ENCODE measurements around the gene SLFN13.
"Not testable (repeated sequence)": the region's sequence is repeated elsewhere in the genome, so short reads cannot be mapped to it uniquely, and the experiment has no call there.

Gene SLFN13

GRCh38 chr17:35454035-35454434, 5.5 kb upstream of the SLFN13 start:
- H3K36me3 ChIP-seq (ENCODE audit: insufficient read depth, low read length); H3K9me3 ChIP-seq (ENCODE audit: control insufficient read depth, insufficient read depth, low read length); H3K4me1 ChIP-seq (ENCODE audit: insufficient read depth, low read length); H3K9ac ChIP-seq (ENCODE audit: low read depth, low read length): not testable (repeated sequence)

- Histone ChIP-seq H3K36me3 (ENCODE audit: insufficient read depth, low read length) (no peaks in the 10 kb centered on the region), H3K9ac (ENCODE audit: low read depth, low read length) (no peak overlapping the region), H3K4me1 (ENCODE audit: insufficient read depth, low read length) (no peaks in the 10 kb centered on the region), H3K9me3 (ENCODE audit: control insufficient read depth, insufficient read depth, low read length) (no peaks in the 10 kb centered on the region)
Measured at GRCh38 chr17:35453171-35453570, 4.6 kb upstream of the SLFN13 start.

GRCh38 chr17:35449371-35449931, 885 bp upstream of the SLFN13 start:
- no peaks in the 10 kb centered on the region for H3K9me3 ChIP-seq (ENCODE audit: control insufficient read depth, insufficient read depth, low read length)
- H3K4me1 ChIP-seq (ENCODE audit: insufficient read depth, low read length), result peaks cover 10% of the 10 kb centered on the region
- H3K9ac ChIP-seq (ENCODE audit: low read depth, low read length), result peak overlapping the region; percentile 73; the same call in 1 of the 2 replicates
- no peaks in the 10 kb centered on the region; the same call in 1 of the 2 replicates for H3K36me3 ChIP-seq (ENCODE audit: insufficient read depth, low read length)

- no peaks in the 10 kb centered on the region for H3K9me3 ChIP-seq (ENCODE audit: control insufficient read depth, insufficient read depth, low read length)
- H3K9ac ChIP-seq (ENCODE audit: low read depth, low read length), result peak overlapping the region; percentile 73; the same call in 1 of the 2 replicates
- H3K4me1 ChIP-seq (ENCODE audit: insufficient read depth, low read length), result peaks cover 10% of the 10 kb centered on the region
- H3K36me3 ChIP-seq (ENCODE audit: insufficient read depth, low read length), result no peaks in the 10 kb centered on the region; the same call in 1 of the 2 replicates
Measured at GRCh38 chr17:35448899-35449227, 297 bp upstream of the SLFN13 start.

- Histone ChIP-seq H3K4me1 (ENCODE audit: insufficient read depth, low read length) (peaks cover 10% of the 10 kb centered on the region), H3K36me3 (ENCODE audit: insufficient read depth, low read length) (no peaks in the 10 kb centered on the region; the same call in 1 of the 2 replicates), H3K9ac (ENCODE audit: low read depth, low read length) (peak overlapping the region; percentile 73), H3K9me3 (ENCODE audit: control insufficient read depth, insufficient read depth, low read length) (no peaks in the 10 kb centered on the region)
Measured at GRCh38 chr17:35447499-35447898, 1.1 kb downstream of the SLFN13 start.

- Histone ChIP-seq H3K4me1 (ENCODE audit: insufficient read depth, low read length) (peaks cover 21% of the 10 kb centered on the region), H3K9me3 (ENCODE audit: control insufficient read depth, insufficient read depth, low read length) (no peaks in the 10 kb centered on the region), H3K36me3 (ENCODE audit: insufficient read depth, low read length) (no peaks in the 10 kb centered on the region), H3K9ac (ENCODE audit: low read depth, low read length) (no peak overlapping the region)
Measured at GRCh38 chr17:35438433-35438832, 10.1 kb downstream of the SLFN13 start.

GRCh38 chr17:35433075-35433894, 15.3 kb downstream of the SLFN13 start:
- Histone ChIP-seq H3K36me3 (ENCODE audit: insufficient read depth, low read length) (no peaks in the 10 kb centered on the region), H3K9ac (ENCODE audit: low read depth, low read length) (peak overlapping the region; percentile 87), H3K4me1 (ENCODE audit: insufficient read depth, low read length) (peaks cover 30% of the 10 kb centered on the region), H3K9me3 (ENCODE audit: control insufficient read depth, insufficient read depth, low read length) (no peaks in the 10 kb centered on the region)

GRCh38 chr17:35432176-35433074, 16.1 kb downstream of the SLFN13 start, which contains the start of gene SLFN12:
Gene SLFN12, minus strand, starts transcription at chr17:35432500. Its CDS starts 9,472 bp downstream, at chr17:35423028.
- Histone ChIP-seq H3K9ac (ENCODE audit: low read depth, low read length) (peak within 1 kb of the TSS; percentile 87), H3K36me3 (ENCODE audit: insufficient read depth, low read length) (no peaks in the 10 kb centered on the region), H3K4me1 (ENCODE audit: insufficient read depth, low read length) (peaks cover 29% of the 10 kb centered on the region), H3K9me3 (ENCODE audit: control insufficient read depth, insufficient read depth, low read length) (no peaks in the 10 kb centered on the region)

- H3K36me3 ChIP-seq (ENCODE audit: insufficient read depth, low read length), result no peaks in the 10 kb centered on the region; the same call in 1 of the 2 replicates
- H3K4me1 ChIP-seq (ENCODE audit: insufficient read depth, low read length), result peaks cover 15% of the 10 kb centered on the region; the same call in 1 of the 2 replicates
- no peak overlapping the region for H3K9ac ChIP-seq (ENCODE audit: low read depth, low read length)
- no peaks in the 10 kb centered on the region for H3K9me3 ChIP-seq (ENCODE audit: control insufficient read depth, insufficient read depth, low read length)
Measured at GRCh38 chr17:35429702-35430101, 18.9 kb downstream of the SLFN13 start.

GRCh38 chr17:35428229-35428628, 20.3 kb downstream of the SLFN13 start:
- Histone ChIP-seq H3K4me1 (ENCODE audit: insufficient read depth, low read length) (peaks cover 15% of the 10 kb centered on the region; the same call in 1 of the 2 replicates), H3K9ac (ENCODE audit: low read depth, low read length) (no peak overlapping the region), H3K9me3 (ENCODE audit: control insufficient read depth, insufficient read depth, low read length) (no peaks in the 10 kb centered on the region), H3K36me3 (ENCODE audit: insufficient read depth, low read length) (no peaks in the 10 kb centered on the region; the same call in 1 of the 2 replicates)

- H3K9ac ChIP-seq (ENCODE audit: low read depth, low read length), result no peak overlapping the region
- peaks cover 6% of the 10 kb centered on the region; the same call in 1 of the 2 replicates for H3K36me3 ChIP-seq (ENCODE audit: insufficient read depth, low read length)
- H3K9me3 ChIP-seq (ENCODE audit: control insufficient read depth, insufficient read depth, low read length), result no peaks in the 10 kb centered on the region
Measured at GRCh38 chr17:35423761-35424160, 24.8 kb downstream of the SLFN13 start.

GRCh38 chr17:35421069-35421468, 27.5 kb downstream of the SLFN13 start:
- not testable (repeated sequence) for H3K4me1 ChIP-seq (ENCODE audit: insufficient read depth, low read length); H3K9me3 ChIP-seq (ENCODE audit: control insufficient read depth, insufficient read depth, low read length); H3K9ac ChIP-seq (ENCODE audit: low read depth, low read length)
- H3K36me3 ChIP-seq (ENCODE audit: insufficient read depth, low read length), result peaks cover 14% of the 10 kb centered on the region; the same call in 1 of the 2 replicates

More at GRCh38 chr17:35423761-35424160, 24.8 kb downstream of the SLFN13 start:
- H3K4me1 ChIP-seq (ENCODE audit: insufficient read depth, low read length), result peaks cover 6% of the 10 kb centered on the region; the same call in 1 of the 2 replicates

- Histone ChIP-seq H3K9ac (ENCODE audit: low read depth, low read length) (no peak overlapping the region), H3K4me1 (ENCODE audit: insufficient read depth, low read length) (no peaks in the 10 kb centered on the region), H3K9me3 (ENCODE audit: control insufficient read depth, insufficient read depth, low read length) (no peaks in the 10 kb centered on the region), H3K36me3 (ENCODE audit: insufficient read depth, low read length) (peaks cover 20% of the 10 kb centered on the region)
Measured at GRCh38 chr17:35416659-35417058, 31.9 kb downstream of the SLFN13 start.

GRCh38 chr17:35414707-35415106, 33.9 kb downstream of the SLFN13 start:
- not testable (repeated sequence) for H3K9me3 ChIP-seq (ENCODE audit: control insufficient read depth, insufficient read depth, low read length); H3K9ac ChIP-seq (ENCODE audit: low read depth, low read length); H3K4me1 ChIP-seq (ENCODE audit: insufficient read depth, low read length)
- H3K36me3 ChIP-seq (ENCODE audit: insufficient read depth, low read length), result peaks cover 21% of the 10 kb centered on the region
